GM18502 (cell line): ENCODE measurements around the gene TNFAIP8L3.

Experiments
- ATAC-seq: cut with Tn5 transposase; IDR thresholded peaks from one replicate; pipeline ENCODE4 v1.9.1; 2021; ENCODE audit warnings: mild to moderate bottlenecking; ENCODE audit not compliant: unreplicated experiment, poor library complexity

TNFAIP8L3 gene

GRCh38 chr15:51092480-51093040 is 2.1 kb downstream of the TNFAIP8L3 start:
- ATAC-seq = no peak

- no peak for ATAC-seq
Observed at GRCh38 chr15:51090753-51091152, 4.0 kb downstream of the TNFAIP8L3 start.

DNA sequence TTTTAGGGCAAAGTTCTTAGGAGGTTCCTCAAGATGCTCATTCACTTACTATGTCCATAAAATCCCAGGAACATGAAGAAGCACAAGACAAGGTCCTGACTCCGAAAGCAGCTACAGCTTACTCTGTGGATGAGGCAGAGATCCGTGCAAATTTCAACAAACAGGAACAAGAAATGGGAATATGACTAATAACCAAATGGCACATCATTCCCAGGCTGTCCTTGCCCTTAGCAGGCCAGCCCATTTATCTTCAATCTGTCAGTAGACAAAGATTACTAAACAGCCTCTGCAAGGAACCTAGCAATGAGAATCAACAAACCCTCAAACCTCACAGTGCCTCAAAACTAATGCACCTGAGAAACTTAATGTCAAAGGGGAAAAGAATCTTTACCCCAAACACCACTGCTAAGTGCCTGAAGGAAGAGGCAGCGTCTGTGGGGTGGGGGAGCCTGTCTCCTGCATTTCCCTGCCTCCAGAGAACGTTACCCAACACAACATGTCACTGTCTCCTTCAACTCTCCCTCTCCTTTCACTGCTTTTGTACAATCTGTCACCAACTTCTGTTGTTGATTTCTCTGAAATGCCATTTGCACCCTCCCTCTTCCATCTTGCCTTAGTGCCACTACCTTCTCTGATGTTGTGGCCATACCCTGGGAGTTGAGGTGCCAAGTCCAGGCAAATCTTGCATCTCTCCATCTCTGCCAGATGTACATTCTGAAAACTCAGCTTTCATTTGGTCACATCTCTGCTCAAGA is 4.8 kb downstream of the TNFAIP8L3 start:
- ATAC-seq = no peak

- no peak for ATAC-seq
Observed at GRCh38 chr15:51089041-51089440, 5.7 kb downstream of the TNFAIP8L3 start.

DNA sequence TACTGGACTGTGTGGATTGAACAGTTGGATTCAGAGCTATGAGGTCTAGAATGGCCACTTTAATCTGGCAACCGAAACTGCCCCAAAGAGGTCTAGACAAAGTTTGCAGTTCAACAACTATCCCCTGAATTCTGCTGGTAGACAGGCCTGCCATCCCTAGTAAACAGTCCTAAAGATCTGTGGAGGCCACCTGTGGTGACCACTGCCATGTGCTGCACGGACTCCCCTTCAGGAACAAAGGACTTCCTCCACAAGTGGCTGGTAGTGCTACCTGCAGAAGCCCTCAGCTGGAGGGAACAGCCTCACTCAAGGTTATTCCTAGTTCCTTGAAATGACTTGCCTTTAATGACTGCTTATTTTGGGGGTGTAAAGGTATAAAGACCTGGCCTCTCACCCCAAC is 6.1 kb downstream of the TNFAIP8L3 start:
- ATAC-seq = no peak

DNA sequence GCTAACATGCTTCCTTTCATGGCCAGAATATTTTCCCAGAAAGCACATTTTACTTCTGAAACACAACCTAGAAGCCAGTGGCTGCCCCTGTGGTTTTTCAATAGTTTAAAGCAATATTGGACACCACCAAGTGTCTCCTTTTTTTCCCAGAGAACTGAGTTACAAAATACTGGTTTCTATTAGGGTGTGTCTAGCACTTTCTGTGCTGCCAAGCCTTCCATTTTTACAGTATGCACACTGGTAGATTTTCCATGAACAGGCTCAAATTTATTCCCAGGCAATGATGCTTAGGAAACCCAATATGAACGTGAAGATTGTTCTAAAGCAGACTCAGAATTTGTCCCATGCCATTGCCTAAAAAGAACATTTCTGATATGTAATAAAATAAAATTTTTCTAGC is 7.2 kb downstream of the TNFAIP8L3 start:
- no peak for ATAC-seq

- ATAC-seq = no peak
Observed at GRCh38 chr15:51086409-51086808, 8.3 kb downstream of the TNFAIP8L3 start.

GRCh38 chr15:51085764-51086163 is 8.9 kb downstream of the TNFAIP8L3 start:
- no peak for ATAC-seq

- no peak for ATAC-seq
Observed at GRCh38 chr15:51083641-51084166, 11.0 kb downstream of the TNFAIP8L3 start.

DNA sequence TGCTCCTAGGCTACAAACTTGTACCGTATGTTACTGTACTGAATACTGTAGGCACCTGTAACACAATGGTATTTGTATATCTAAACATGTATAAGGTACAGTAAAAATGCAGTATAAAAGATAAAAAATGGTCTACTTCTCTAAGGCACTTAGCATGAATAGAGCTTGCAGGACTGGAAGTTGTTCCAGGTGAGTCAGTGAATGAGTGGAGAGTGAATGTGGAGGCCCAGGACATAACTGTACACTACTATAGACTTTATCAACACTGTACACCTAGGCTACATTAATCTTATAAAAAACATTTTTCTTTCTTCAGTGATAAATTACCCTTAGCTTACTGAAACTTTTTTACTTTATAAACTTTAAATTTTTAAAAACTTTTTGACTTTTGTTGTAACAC is 12.5 kb downstream of the TNFAIP8L3 start:
- no peak for ATAC-seq

DNA sequence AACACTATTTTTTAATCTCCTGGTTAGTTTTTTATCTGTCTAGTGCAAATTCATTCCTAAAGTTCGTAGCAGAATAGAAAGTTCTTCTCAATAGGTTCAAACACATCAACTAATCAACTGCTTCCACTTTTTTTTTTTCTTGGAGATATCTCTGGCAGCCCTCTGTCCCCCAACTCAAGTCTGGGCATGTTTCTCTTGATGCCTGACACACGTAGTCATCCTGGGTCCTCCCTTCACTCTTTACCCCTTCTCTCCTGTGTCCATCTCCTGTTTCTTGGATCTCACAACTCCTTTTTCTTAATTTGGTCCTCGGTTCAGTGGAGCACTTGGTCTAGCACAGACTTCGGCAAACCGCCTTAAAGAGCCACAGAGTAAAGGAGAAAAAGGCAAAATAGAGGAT is 14.4 kb downstream of the TNFAIP8L3 start:
- no peak for ATAC-seq

DNA sequence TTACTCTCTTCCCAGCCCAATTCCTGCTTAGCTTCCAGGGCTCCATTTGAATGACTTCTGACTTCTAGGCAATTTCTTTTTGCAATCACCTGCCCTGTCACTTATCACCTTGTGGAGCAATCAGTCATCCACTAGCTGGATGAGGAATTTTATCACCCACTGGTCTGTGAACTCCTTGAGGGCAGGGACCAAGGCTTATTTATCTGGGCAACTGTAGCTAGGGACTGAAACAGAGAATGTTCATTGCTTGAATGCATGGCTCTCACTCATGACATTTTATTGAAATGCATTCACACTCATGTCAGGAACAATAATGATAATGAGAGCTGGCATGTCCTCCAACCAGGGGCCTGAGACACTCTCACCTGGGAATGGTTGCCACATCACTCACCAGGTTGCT is 15.5 kb downstream of the TNFAIP8L3 start:
- ATAC-seq = no peak

DNA sequence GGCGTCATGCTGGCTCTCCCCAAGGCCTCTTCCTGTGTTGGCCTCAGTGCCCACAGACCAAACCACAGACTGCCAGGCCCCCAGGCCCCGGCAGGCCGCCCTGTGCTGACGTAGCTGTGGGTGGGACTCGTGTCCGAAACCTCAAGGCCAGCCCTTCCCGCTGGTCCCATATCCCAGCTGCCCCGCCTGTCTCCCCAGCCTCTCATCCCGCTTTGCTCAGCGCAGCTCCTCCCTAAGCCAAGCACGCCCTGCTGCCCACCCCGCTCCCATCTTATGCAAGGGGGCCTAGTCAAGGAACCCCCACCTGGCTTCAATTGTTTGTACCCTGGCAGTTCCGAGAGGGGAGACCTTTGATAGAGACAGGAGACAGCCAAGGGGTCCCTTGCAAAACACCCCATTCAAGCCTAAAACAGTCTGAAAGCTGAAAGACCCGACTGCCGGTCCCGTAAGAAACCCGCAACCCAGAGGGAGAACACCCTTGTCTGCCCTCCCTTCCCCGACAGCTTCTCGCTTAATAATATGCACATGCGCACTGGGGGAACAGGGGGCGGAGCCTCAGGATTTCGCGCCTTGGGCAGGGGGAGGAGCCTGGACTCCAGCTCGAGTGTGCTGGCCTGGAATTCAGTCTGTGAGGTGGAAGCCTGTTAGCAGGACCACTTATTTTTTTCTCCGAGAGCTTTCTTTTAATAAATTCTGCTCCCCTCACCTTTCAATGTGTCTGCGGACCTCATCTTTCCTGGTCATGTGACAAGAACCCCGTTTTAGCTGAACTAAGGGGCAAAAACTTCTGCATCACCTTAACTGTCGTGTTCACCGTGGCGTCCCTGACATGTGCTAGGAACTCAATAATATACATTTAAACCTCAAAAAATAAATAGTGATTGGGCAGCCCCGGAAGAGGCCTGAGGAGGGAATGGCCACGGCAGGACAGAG is 17.2 kb downstream of the TNFAIP8L3 start:
- peak; percentile 70 for ATAC-seq

DNA sequence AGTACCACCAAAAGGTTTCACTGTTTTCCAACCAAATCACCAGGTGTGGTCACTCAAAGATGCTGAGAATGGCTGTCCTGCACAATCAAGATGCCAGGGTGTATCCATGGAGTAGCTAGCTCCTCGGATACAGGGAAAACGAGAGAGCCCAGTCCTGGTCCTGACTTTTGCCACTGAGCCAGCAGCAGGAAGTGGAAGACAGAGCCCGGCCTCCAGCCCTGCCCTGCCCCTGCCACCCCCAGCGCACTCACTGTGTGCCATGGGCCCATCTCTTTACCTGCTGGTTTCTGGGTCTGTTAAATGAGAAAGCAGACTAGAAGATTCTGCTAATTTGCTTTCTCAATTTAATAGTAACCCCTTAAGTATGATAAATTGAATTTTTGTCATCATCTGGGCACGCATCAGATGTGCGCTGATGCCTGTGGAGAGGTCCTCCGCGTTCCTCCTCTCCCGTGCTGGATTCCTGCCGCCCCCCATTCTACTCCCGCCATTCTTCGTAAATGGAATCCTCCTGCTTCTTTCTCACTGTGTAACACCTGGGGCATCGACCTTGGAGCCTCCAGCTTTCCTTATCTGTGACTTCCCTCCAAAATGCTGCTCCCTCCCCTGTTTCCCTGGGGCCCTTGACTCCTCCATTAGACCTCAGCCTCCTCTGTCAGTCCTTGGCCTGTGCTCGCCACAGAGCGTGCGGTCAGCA is 18.0 kb downstream of the TNFAIP8L3 start:
- no peak for ATAC-seq

GRCh38 chr15:51075826-51076523 is 18.7 kb downstream of the TNFAIP8L3 start:
- ATAC-seq = no peak

GRCh38 chr15:51075364-51075763 is 19.3 kb downstream of the TNFAIP8L3 start:
- no peak for ATAC-seq

- no peak for ATAC-seq
Observed at GRCh38 chr15:51074926-51075325, 19.8 kb downstream of the TNFAIP8L3 start.

DNA sequence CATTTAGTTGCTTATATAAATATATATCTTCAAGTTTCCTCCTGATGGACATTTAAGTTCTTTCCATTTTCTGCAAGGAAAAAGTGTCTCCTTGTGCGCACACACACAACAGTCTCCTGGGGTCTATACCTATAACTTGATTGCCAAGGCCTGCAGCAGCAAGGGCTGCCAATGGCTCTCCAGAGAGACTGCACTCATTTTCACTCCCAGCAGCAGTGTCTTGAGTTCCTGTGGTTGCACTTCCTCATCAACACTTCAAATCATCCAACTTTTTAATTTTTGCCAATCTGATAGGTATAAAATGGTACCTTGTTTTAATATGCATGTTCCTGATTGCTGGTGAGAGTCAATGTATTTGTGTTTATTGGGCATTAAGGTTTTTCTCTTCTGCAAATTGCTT is 23.1 kb downstream of the TNFAIP8L3 start:
- no peak for ATAC-seq

DNA sequence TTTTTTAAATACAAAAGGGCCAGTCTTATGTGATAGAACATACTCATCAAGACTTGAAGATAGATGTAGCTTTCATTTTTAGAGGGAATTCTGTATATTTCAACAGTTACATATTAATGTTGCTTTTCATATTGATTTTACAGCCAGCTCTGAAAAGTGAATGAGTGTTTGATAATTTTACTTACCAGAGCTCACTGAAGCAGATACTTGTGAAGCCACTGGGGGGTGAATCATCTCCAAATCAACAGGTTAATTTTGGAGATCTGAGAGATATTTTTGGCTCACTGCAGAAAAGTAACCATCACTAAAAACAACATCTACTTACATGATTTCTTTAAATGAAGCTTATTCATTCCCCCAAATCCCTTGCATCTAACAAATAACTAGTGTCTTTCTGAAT is 24.7 kb downstream of the TNFAIP8L3 start:
- ATAC-seq = no peak

DNA sequence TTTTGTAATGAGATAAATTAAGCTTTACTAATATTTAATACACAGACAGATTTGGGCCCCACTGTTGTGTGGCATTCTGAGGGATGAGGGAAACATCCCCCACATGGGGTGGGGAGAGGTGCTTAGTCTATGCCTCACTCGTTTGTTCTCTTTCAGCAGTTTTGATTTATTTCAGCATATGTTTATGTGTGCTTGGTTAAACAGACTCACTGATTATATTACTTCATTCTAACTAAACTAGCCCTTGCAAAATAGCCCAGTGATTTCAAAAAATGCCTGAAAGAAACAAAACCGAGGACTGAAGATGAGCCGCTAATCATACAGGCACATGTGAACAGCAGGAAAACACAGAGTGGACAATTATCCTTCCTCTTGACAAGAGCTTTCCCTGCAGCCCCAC is 27.2 kb downstream of the TNFAIP8L3 start:
- ATAC-seq = no peak
